Activated CD4-positive, alpha-beta memory T cell treated with anti-CD3 and anti-CD28 coated beads, Interleukin-2, amount 10 ng/mL, durations not matched to agents 7 days and 5 days (primary cell): Measurements from ENCODE around the gene DUSP2. TPM values are rescaled to one million over a fixed set of nuclear protein-coding genes. Genes with fewer than 3 reads are reported as not detected.
A peak's percentile ranks its signal among the peaks of the same experiment; 100 is the strongest.

Experiments
- CTCF ChIA-PET: fragments of 350-600 bp; sonication (Branson Sonifier 250); formaldehyde crosslinking; loops from one replicate; lab custom pipeline; 2021; ENCODE audit warnings: antibody characterized with exemption, inconsistent platforms; lab: Charles Lee
- POLR2A ChIA-PET: fragments of 350-600 bp; sonication (Branson Sonifier 250); formaldehyde crosslinking; loops from one replicate; lab custom pipeline; 2021; ENCODE audit warnings: antibody characterized with exemption; lab: Charles Lee
- DNase-seq: peaks from one replicate; pipeline ENCODE4 v3.0.0-alpha.2; 2020
- H3K27ac Mint-ChIP-seq: one replicate; pipeline ENCODE4 v1.8.0; 2021; ENCODE audit warnings: mild to moderate bottlenecking, mixed read lengths
- H3K27me3 Mint-ChIP-seq: one replicate; pipeline ENCODE4 v1.8.0; 2021; ENCODE audit warnings: mixed read lengths
- H3K36me3 Mint-ChIP-seq: one replicate; pipeline ENCODE4 v1.8.0; 2021; ENCODE audit warnings: low read depth, mixed read lengths
- H3K4me1 Mint-ChIP-seq: one replicate; pipeline ENCODE4 v1.8.0; 2021; ENCODE audit warnings: mixed read lengths
- H3K4me3 Mint-ChIP-seq: one replicate; pipeline ENCODE4 v1.8.0; 2021; ENCODE audit warnings: mild to moderate bottlenecking, mixed read lengths
- H3K9me3 Mint-ChIP-seq: one replicate; pipeline ENCODE4 v1.8.0; 2021; ENCODE audit warnings: mixed read lengths
- total RNA-seq, 2 experiments: library from RNA; stranded (reverse); gene quantifications; one replicate each; pipeline ENCODE4 v1.2.3, GENCODE V29; 2021

The DUSP2 gene
- total RNA-seq, 2 experiments from 2014 or later, result 40.8 to 42.5 TPM

GRCh38 chr2:96114903-96115581 is 30.2 kb downstream of the DUSP2 start:
- Mint-ChIP-seq H3K27ac (no peak overlapping the region), H3K4me1 (peaks cover 8% of the 10 kb centered on the region), H3K4me3 (peak overlapping the region; percentile 73), H3K36me3 (no peaks in the 10 kb centered on the region), H3K9me3 (no peaks in the 10 kb centered on the region), H3K27me3 (peaks cover 25% of the 10 kb centered on the region)
- ChIA-PET CTCF (interaction anchor here (0.8 to 1.3 kb wide), 2 partner anchors 59 to 152 kb away, joined by 3 read pairs; no protein-coding TSS in a partner anchor), POLR2A (no interaction called here)
- DNase-seq, result no peak

- Mint-ChIP-seq H3K9me3 (no peaks in the 10 kb centered on the region), H3K27me3 (peaks cover 21% of the 10 kb centered on the region), H3K4me3 (no peak overlapping the region), H3K4me1 (peaks cover 8% of the 10 kb centered on the region), H3K27ac (no peak overlapping the region), H3K36me3 (no peaks in the 10 kb centered on the region)
- DNase-seq, result no peak
- CTCF ChIA-PET, result interaction anchor here (1.3 kb wide), 1 partner anchor 60 kb away, joined by 3 read pairs; no protein-coding TSS in a partner anchor
- POLR2A ChIA-PET, result no interaction called here
Observed at GRCh38 chr2:96114546-96114902, 30.7 kb downstream of the DUSP2 start.

GRCh38 chr2:96113951-96114350 is 31.3 kb downstream of the DUSP2 start:
- Mint-ChIP-seq H3K4me3 (no peak overlapping the region), H3K4me1 (peaks cover 8% of the 10 kb centered on the region), H3K9me3 (no peaks in the 10 kb centered on the region), H3K36me3 (no peaks in the 10 kb centered on the region), H3K27ac (no peak overlapping the region), H3K27me3 (peaks cover 17% of the 10 kb centered on the region)
- ChIA-PET POLR2A (no interaction called here), CTCF (interaction anchor here (0.6 to 1.3 kb wide), 2 partner anchors 61 kb away, joined by 3 read pairs; no protein-coding TSS in a partner anchor)
- DNase-seq, result no peak

GRCh38 chr2:96113367-96113677 is 31.9 kb downstream of the DUSP2 start:
- Mint-ChIP-seq H3K27ac (no peak overlapping the region), H3K9me3 (no peaks in the 10 kb centered on the region), H3K36me3 (no peaks in the 10 kb centered on the region), H3K4me1 (peaks cover 8% of the 10 kb centered on the region), H3K4me3 (no peak overlapping the region), H3K27me3 (peaks cover 12% of the 10 kb centered on the region)
- POLR2A ChIA-PET, result interaction anchor here (0.7 kb wide), 1 partner anchor 30 kb away, joined by 3 read pairs; no protein-coding TSS in a partner anchor
- CTCF ChIA-PET, result interaction anchor here (0.6 kb wide), 1 partner anchor 62 kb away, joined by 3 read pairs; no protein-coding TSS in a partner anchor
- no peak for DNase-seq

GRCh38 chr2:96112501-96113366 is 32.5 kb downstream of the DUSP2 start:
- no peak overlapping the region for H3K27ac Mint-ChIP-seq

GRCh38 chr2:96111823-96112500 is 33.3 kb downstream of the DUSP2 start:
- Mint-ChIP-seq H3K27me3 (peaks cover 9% of the 10 kb centered on the region), H3K27ac (no peak overlapping the region), H3K4me3 (no peak overlapping the region), H3K4me1 (peaks cover 6% of the 10 kb centered on the region), H3K9me3 (no peaks in the 10 kb centered on the region), H3K36me3 (no peaks in the 10 kb centered on the region)
- POLR2A ChIA-PET, result no interaction called here
- CTCF ChIA-PET, result interaction anchor here (1.7 kb wide), 1 partner anchor 63 kb away, joined by 6 read pairs; no protein-coding TSS in a partner anchor
- DNase-seq, result no peak

More at GRCh38 chr2:96112501-96113366, 32.5 kb downstream of the DUSP2 start:
- Mint-ChIP-seq H3K4me1 (peaks cover 8% of the 10 kb centered on the region), H3K9me3 (no peaks in the 10 kb centered on the region), H3K27me3 (peaks cover 9% of the 10 kb centered on the region), H3K36me3 (no peaks in the 10 kb centered on the region), H3K4me3 (no peak overlapping the region)
- DNase-seq, result no peak
- POLR2A ChIA-PET, result interaction anchor here (0.7 kb wide), 1 partner anchor 30 kb away, joined by 3 read pairs; no protein-coding TSS in a partner anchor
- CTCF ChIA-PET, result interaction anchor here (1.7 kb wide), 1 partner anchor 62 kb away, joined by 6 read pairs; no protein-coding TSS in a partner anchor

- Mint-ChIP-seq H3K9me3 (no peaks in the 10 kb centered on the region), H3K36me3 (no peaks in the 10 kb centered on the region), H3K4me3 (no peak overlapping the region), H3K27me3 (peaks cover 9% of the 10 kb centered on the region), H3K27ac (no peak overlapping the region), H3K4me1 (peaks cover 6% of the 10 kb centered on the region)
- ChIA-PET CTCF (interaction anchor here (1.7 kb wide), 1 partner anchor 64 kb away, joined by 6 read pairs; no protein-coding TSS in a partner anchor), POLR2A (no interaction called here)
- DNase-seq, result no peak
Observed at GRCh38 chr2:96111257-96111640, 34.0 kb downstream of the DUSP2 start.

GRCh38 chr2:96110621-96111256 is 34.5 kb downstream of the DUSP2 start:
- DNase-seq, result no peak
- POLR2A ChIA-PET, result no interaction called here
- CTCF ChIA-PET, result no interaction called here

GRCh38 chr2:96109931-96110511 is 35.2 kb downstream of the DUSP2 start:
- no peak overlapping the region for H3K4me3 Mint-ChIP-seq
- peaks cover 2% of the 10 kb centered on the region for H3K27me3 Mint-ChIP-seq
- H3K9me3 Mint-ChIP-seq, result peaks cover 8% of the 10 kb centered on the region
- ChIA-PET CTCF (no interaction called here), POLR2A (no interaction called here)
- H3K4me1 Mint-ChIP-seq, result no peaks in the 10 kb centered on the region
- peaks cover 7% of the 10 kb centered on the region for H3K36me3 Mint-ChIP-seq
- H3K27ac Mint-ChIP-seq, result no peak overlapping the region
- DNase-seq, result no peak

More at GRCh38 chr2:96110621-96111256, 34.5 kb downstream of the DUSP2 start:
- H3K36me3 Mint-ChIP-seq, result peaks cover under 1% of the 10 kb centered on the region
- no peak overlapping the region for H3K4me3 Mint-ChIP-seq
- peaks cover 7% of the 10 kb centered on the region for H3K27me3 Mint-ChIP-seq
- peaks cover 1% of the 10 kb centered on the region for H3K9me3 Mint-ChIP-seq
- peaks cover 5% of the 10 kb centered on the region for H3K4me1 Mint-ChIP-seq
- no peak overlapping the region for H3K27ac Mint-ChIP-seq

GRCh38 chr2:96109361-96109680 is 35.9 kb downstream of the DUSP2 start:
- no peaks in the 10 kb centered on the region for H3K4me1 Mint-ChIP-seq
- H3K27me3 Mint-ChIP-seq, result no peaks in the 10 kb centered on the region
- no peak overlapping the region for H3K27ac Mint-ChIP-seq
- H3K4me3 Mint-ChIP-seq, result no peak overlapping the region
- CTCF ChIA-PET, result interaction anchor here (1.0 kb wide), 1 partner anchor 8 kb away, joined by 5 read pairs; no protein-coding TSS in a partner anchor
- H3K9me3 Mint-ChIP-seq, result peaks cover 14% of the 10 kb centered on the region
- POLR2A ChIA-PET, result no interaction called here
- DNase-seq, result no peak
- peaks cover 7% of the 10 kb centered on the region for H3K36me3 Mint-ChIP-seq

GRCh38 chr2:96108541-96109360 is 36.5 kb downstream of the DUSP2 start:
- no peak overlapping the region for H3K4me3 Mint-ChIP-seq
- no peak for DNase-seq
- POLR2A ChIA-PET, result no interaction called here
- peaks cover 7% of the 10 kb centered on the region for H3K36me3 Mint-ChIP-seq
- peaks cover 14% of the 10 kb centered on the region for H3K9me3 Mint-ChIP-seq
- CTCF ChIA-PET, result interaction anchor here (1.0 kb wide), 1 partner anchor 8 kb away, joined by 5 read pairs; no protein-coding TSS in a partner anchor
- no peaks in the 10 kb centered on the region for H3K4me1 Mint-ChIP-seq
- no peaks in the 10 kb centered on the region for H3K27me3 Mint-ChIP-seq
- no peak overlapping the region for H3K27ac Mint-ChIP-seq
